ENCODE results near the gene PPM1N. TPM values are rescaled to one million over a fixed set of nuclear protein-coding genes. Genes with fewer than 3 reads are reported as not detected.
A peak's percentile ranks its signal among the peaks of the same experiment; 100 is the strongest.

Gene PPM1N
- total RNA-seq, 3 donors from 2014 or later (not counting 1 experiment from before 2014, with no cell fraction given) = 5.1 to 8.3 (median 6.8) TPM

DNA sequence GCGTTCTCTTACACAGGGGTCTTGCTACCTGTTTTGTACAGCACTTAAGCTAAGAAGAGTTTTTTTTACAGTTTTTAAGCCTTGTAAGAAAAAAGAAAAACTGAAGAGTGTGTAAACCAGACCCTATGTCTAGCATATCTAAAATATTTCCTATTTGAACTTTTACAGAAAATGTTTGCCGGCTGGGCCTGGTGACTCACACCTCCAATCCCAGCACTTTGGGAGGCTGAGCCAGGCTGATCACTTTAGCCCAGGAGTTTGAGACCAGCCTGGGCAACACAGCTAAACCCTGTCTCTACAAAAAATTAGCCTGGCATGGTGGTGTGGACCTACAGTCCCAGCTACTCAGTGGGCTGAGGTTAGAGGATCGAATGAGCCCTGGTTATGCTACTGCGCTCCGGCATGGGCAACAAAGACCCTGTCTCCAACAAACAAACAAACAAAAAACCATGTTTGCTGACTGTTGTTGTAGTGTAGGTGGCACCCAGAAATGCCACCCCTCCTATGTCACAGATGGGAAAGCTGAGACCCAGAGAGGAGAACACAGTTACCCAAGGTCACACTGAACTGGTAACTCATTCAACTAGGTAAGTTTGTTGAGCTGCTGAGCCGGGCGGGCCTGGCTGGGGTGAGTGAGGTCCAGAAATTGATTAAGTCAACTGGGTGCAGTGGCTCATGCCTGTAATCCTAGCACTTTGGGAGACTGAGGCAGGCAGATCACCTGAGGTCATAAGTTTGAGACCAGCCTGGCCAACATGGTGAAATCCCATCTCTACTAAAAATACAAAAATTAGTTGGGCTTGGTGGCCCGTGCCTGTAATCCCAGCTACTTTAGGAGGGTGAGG lies 7.1 kb downstream of the PPM1N start:
- Mint-ChIP-seq H3K27ac (peak overlapping the region; percentile 81 to 97), H3K36me3 (no peaks in the 10 kb centered on the region), H3K27me3 (ENCODE audit: low read depth in 2 of 2) (no peaks in the 10 kb centered on the region), H3K9me3 (no peaks in the 10 kb centered on the region), H3K4me1 (peaks cover 17 to 37% of the 10 kb centered on the region in 2 donors), H3K4me3 (peak overlapping the region; percentile 78)
- Histone ChIP-seq H3K4me1 (ENCODE audit: control insufficient read depth, insufficient read depth, low read length) (peaks cover 31% of the 10 kb centered on the region), H3K27me3 (ENCODE audit: control insufficient read depth, insufficient read depth, low read length) (no peaks in the 10 kb centered on the region), H3K27ac (ENCODE audit: low read length) (peak overlapping the region; percentile 93), H3K36me3 (ENCODE audit: control insufficient read depth, insufficient read depth, low read length) (no peaks in the 10 kb centered on the region), H3K9me3 (ENCODE audit: control insufficient read depth, insufficient read depth, low read length) (no peaks in the 10 kb centered on the region), H3K4me3 (ENCODE audit: low read length) (no peak overlapping the region)
- intact Hi-C loops (cut with micrococcal nuclease) = no loop called here
- no peak for ATAC-seq
- no peak for TF ChIP-seq CTCF (IDR thresholded peaks at IDR 0.05)
- no peak for DNase-seq
- 88% methylated on average over 5 of the region's 8 CpGs for WGBS (ENCODE audit: insufficient coverage)

DNA sequence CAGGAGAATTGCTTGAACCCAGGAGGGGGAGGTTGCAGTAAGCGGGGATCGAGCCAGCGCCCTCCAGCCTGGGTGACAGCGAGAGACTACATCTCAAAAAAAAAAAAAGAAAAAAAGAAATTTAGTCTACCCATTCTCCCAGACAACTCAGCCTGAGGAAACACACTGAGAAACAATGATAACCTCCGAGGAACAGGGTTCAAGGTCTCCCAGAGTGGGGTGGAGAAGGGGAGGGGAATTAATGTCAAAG lies 7.7 kb downstream of the PPM1N start:
- WGBS (ENCODE audit: insufficient coverage) = 93% methylated on average over 2 of the region's 5 CpGs
- no peak for TF ChIP-seq CTCF (IDR thresholded peaks at IDR 0.05)
- H3K4me3 ChIP-seq (ENCODE audit: low read length) = peak overlapping the region; percentile 98
- peak overlapping the region; percentile 93 for H3K27ac ChIP-seq (ENCODE audit: low read length)
- H3K27me3 Mint-ChIP-seq (ENCODE audit: low read depth in 2 of 2) = no peaks in the 10 kb centered on the region
- H3K4me1 ChIP-seq (ENCODE audit: control insufficient read depth, insufficient read depth, low read length) = peaks cover 36% of the 10 kb centered on the region
- DNase-seq = no peak
- ATAC-seq = no peak
- no peaks in the 10 kb centered on the region for H3K36me3 ChIP-seq (ENCODE audit: control insufficient read depth, insufficient read depth, low read length)
- peak overlapping the region; percentile 78 for H3K4me3 Mint-ChIP-seq
- intact Hi-C loops (cut with micrococcal nuclease) = loop anchor here (1.0 kb wide), 1 partner anchor 9 kb away; the partner anchor contains the start of gene RTN2
- peak overlapping the region; percentile 81 to 97 for H3K27ac Mint-ChIP-seq
- no peaks in the 10 kb centered on the region for H3K9me3 ChIP-seq (ENCODE audit: control insufficient read depth, insufficient read depth, low read length)
- peaks cover 23 to 40% of the 10 kb centered on the region in 2 donors for H3K4me1 Mint-ChIP-seq
- no peaks in the 10 kb centered on the region for H3K9me3 Mint-ChIP-seq
- no peaks in the 10 kb centered on the region for H3K36me3 Mint-ChIP-seq
- no peaks in the 10 kb centered on the region for H3K27me3 ChIP-seq (ENCODE audit: control insufficient read depth, insufficient read depth, low read length)

DNA sequence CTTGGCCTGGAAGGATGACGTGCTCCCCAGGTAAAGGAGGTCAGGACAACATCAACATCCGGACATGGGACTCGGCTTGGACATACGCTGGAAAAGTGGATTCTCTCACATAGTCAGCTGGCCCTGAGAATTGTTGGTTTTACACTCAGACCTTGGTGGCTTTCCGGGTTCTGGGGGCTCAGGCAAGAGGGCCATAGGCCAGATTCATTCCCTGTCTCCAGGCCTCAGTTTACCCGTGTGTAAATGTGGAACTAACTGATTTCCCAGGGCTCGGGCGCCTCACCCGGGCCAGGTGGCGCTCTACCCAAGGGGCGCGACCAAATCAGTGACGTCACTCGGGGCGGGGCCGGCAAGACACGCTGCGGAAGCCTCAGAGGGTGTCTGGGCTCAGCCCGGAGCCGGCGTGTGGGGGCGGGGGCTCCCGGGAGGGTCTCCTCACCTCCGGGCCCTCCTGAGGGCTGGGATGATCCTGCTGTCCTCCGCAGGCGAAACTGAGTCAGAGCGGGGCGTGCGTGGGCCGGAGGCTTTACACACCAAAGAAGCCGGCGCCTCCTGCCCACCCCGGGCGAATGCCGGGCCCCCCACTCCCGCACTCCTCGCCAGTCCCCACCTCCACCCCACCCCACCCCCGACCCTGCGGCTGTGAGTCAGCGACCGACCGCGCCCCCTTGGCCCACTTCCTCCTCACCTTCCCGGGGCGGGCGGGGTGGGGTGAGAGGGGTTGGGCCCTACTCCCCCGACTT lies 8.2 kb downstream of the PPM1N start:
- peak overlapping the region; percentile 92 for H3K4me3 Mint-ChIP-seq
- peaks cover 28 to 40% of the 10 kb centered on the region in 2 donors for H3K4me1 Mint-ChIP-seq
- no peaks in the 10 kb centered on the region for H3K27me3 Mint-ChIP-seq (ENCODE audit: low read depth in 2 of 2)
- ATAC-seq = peak; percentile 74 to 89 (median 78)
- intact Hi-C loops (cut with micrococcal nuclease) = loop anchor here (1.0 kb wide), 1 partner anchor 9 kb away; the partner anchor contains the start of gene RTN2
- Histone ChIP-seq H3K4me3 (ENCODE audit: low read length) (peak overlapping the region; percentile 98), H3K9me3 (ENCODE audit: control insufficient read depth, insufficient read depth, low read length) (no peaks in the 10 kb centered on the region), H3K27ac (ENCODE audit: low read length) (peak overlapping the region; percentile 93), H3K27me3 (ENCODE audit: control insufficient read depth, insufficient read depth, low read length) (no peaks in the 10 kb centered on the region), H3K4me1 (ENCODE audit: control insufficient read depth, insufficient read depth, low read length) (peaks cover 40% of the 10 kb centered on the region), H3K36me3 (ENCODE audit: control insufficient read depth, insufficient read depth, low read length) (no peaks in the 10 kb centered on the region)
- H3K36me3 Mint-ChIP-seq = no peaks in the 10 kb centered on the region
- peak overlapping the region; percentile 81 to 97 for H3K27ac Mint-ChIP-seq
- WGBS (ENCODE audit: insufficient coverage) = 2% methylated on average over 37 of the region's 47 CpGs
- DNase-seq = peak; percentile 97 to 98
- H3K9me3 Mint-ChIP-seq = no peaks in the 10 kb centered on the region
- TF ChIP-seq CTCF (IDR thresholded peaks at IDR 0.05) = peak; percentile 53
